ENCODE results near the gene SCRN2.

GRCh38 chr17:47802341-47803022 lies 38.6 kb downstream of the SCRN2 start:
- TF ChIP-seq, protein P1, sequence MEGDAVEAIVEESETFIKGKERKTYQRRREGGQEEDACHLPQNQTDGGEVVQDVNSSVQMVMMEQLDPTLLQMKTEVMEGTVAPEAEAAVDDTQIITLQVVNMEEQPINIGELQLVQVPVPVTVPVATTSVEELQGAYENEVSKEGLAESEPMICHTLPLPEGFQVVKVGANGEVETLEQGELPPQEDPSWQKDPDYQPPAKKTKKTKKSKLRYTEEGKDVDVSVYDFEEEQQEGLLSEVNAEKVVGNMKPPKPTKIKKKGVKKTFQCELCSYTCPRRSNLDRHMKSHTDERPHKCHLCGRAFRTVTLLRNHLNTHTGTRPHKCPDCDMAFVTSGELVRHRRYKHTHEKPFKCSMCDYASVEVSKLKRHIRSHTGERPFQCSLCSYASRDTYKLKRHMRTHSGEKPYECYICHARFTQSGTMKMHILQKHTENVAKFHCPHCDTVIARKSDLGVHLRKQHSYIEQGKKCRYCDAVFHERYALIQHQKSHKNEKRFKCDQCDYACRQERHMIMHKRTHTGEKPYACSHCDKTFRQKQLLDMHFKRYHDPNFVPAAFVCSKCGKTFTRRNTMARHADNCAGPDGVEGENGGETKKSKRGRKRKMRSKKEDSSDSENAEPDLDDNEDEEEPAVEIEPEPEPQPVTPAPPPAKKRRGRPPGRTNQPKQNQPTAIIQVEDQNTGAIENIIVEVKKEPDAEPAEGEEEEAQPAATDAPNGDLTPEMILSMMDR (conservative IDR thresholded peaks at IDR 0.05; ENCODE audit: low read depth, low read length) = peak; percentile 87
- no peak for TF ChIP-seq EZH2phosphoT487 (IDR thresholded peaks at IDR 0.05; ENCODE audit: borderline replicate concordance, low read length)
- no peak for TF ChIP-seq EZH2 (IDR thresholded peaks at IDR 0.05; ENCODE audit: low read length, unreplicated experiment)

Data from PC-3 (cell line).